ENCODE measurements around the gene TOGARAM2. TPM values are rescaled to one million over a fixed set of nuclear protein-coding genes. Genes with fewer than 3 reads are reported as not detected.

The TOGARAM2 gene
- total and polyA plus RNA-seq, 8 donors, result 0.43 to 3.5 (median 0.89) TPM; not detected in 1

GRCh38 chr2:29039718-29040480 lies 58.8 kb downstream of the TOGARAM2 start:
- TF ChIP-seq, protein P1, sequence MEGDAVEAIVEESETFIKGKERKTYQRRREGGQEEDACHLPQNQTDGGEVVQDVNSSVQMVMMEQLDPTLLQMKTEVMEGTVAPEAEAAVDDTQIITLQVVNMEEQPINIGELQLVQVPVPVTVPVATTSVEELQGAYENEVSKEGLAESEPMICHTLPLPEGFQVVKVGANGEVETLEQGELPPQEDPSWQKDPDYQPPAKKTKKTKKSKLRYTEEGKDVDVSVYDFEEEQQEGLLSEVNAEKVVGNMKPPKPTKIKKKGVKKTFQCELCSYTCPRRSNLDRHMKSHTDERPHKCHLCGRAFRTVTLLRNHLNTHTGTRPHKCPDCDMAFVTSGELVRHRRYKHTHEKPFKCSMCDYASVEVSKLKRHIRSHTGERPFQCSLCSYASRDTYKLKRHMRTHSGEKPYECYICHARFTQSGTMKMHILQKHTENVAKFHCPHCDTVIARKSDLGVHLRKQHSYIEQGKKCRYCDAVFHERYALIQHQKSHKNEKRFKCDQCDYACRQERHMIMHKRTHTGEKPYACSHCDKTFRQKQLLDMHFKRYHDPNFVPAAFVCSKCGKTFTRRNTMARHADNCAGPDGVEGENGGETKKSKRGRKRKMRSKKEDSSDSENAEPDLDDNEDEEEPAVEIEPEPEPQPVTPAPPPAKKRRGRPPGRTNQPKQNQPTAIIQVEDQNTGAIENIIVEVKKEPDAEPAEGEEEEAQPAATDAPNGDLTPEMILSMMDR (IDR thresholded peaks at IDR 0.05), result no peak
- no peak for TF ChIP-seq POLR2A (IDR thresholded peaks at IDR 0.05)
- no peak for TF ChIP-seq POLR2AphosphoS5 (IDR thresholded peaks at IDR 0.05)
- no peak for TF ChIP-seq EP300 (IDR thresholded peaks at IDR 0.05)
- no peak overlapping the region for H3K4me3 ChIP-seq
- H3K4me1 ChIP-seq, result peaks cover 0 to 23% (median 0%) of the 10 kb centered on the region in 4 donors
- H3K36me3 ChIP-seq, result no peaks in the 10 kb centered on the region
- intact Hi-C loops (cut with DNase I; ENCODE audit: low total_unique reads), result no loop called here
- 52 to 71% (median 56%) methylated on average over 4 of the region's 4 CpGs for WGBS, 5 donors
- H3K9me3 ChIP-seq, result no peaks in the 10 kb centered on the region
- DNase-seq, result no peak
- no peak overlapping the region for H3K27ac ChIP-seq
- no peaks in the 10 kb centered on the region for H3K27me3 ChIP-seq

GRCh38 chr2:29040552-29040951 lies 59.5 kb downstream of the TOGARAM2 start:
- intact Hi-C loops (cut with DNase I; ENCODE audit: low total_unique reads), result no loop called here
- DNase-seq, result no peak
- Histone ChIP-seq H3K36me3 (no peaks in the 10 kb centered on the region), H3K27ac (no peak overlapping the region), H3K27me3 (no peaks in the 10 kb centered on the region), H3K4me3 (no peak overlapping the region), H3K9me3 (no peaks in the 10 kb centered on the region), H3K4me1 (peaks cover 0 to 23% (median 0%) of the 10 kb centered on the region in 4 donors)
- 75 to 82% (median 77%) methylated on average over 6 of the region's 6 CpGs for WGBS, 5 donors
- TF ChIP-seq, protein P1 (IDR thresholded peaks at IDR 0.05), result no peak
- TF ChIP-seq POLR2A (IDR thresholded peaks at IDR 0.05) (no peak), EP300 (IDR thresholded peaks at IDR 0.05) (no peak), POLR2AphosphoS5 (IDR thresholded peaks at IDR 0.05) (no peak)

DNA sequence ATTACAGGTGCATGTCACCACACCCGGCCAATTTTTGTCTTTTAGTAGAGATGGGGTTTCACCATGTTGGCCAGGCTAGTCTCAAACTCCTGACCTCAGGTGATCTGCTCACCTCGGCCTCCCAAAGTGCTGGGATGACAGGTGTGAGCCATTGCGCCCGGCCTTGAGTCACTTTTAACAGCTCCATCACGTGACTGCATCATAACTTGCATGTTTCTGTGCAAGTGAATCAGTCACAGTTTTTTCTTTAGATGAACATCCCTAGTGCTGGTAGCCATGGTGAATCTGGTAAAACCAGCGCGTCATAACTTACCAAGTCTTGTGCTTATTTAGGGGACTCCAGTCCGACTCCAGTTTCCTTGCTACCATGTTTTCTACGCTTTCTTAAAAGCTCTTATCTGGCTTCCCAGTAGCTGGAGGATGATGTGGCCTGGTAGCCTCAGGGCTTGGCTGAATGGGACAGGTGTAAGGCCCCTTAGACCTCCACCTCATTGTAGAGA lies 60.1 kb downstream of the TOGARAM2 start:
- TF ChIP-seq, protein P1 (IDR thresholded peaks at IDR 0.05), result no peak
- TF ChIP-seq EP300 (IDR thresholded peaks at IDR 0.05) (no peak), POLR2A (IDR thresholded peaks at IDR 0.05) (no peak), POLR2AphosphoS5 (IDR thresholded peaks at IDR 0.05) (no peak)
- 88 to 96% (median 95%) methylated on average over 9 of the region's 9 CpGs for WGBS, 5 donors

GRCh38 chr2:29042561-29043075 lies 61.5 kb downstream of the TOGARAM2 start:
- peak in 1 of 2 donors; percentile 82 for DNase-seq
- WGBS, 5 donors, result 44 to 60% (median 48%) methylated on average over 7 to 9 of the region's 9 CpGs

More for the DNA sequence above, 60.1 kb downstream of the TOGARAM2 start:
- Histone ChIP-seq H3K27me3 (no peaks in the 10 kb centered on the region), H3K4me1 (peaks cover 0 to 23% (median 0%) of the 10 kb centered on the region in 4 donors), H3K27ac (no peak overlapping the region), H3K36me3 (no peaks in the 10 kb centered on the region), H3K4me3 (no peak overlapping the region), H3K9me3 (no peaks in the 10 kb centered on the region)
- intact Hi-C loops (cut with DNase I; ENCODE audit: low total_unique reads), result no loop called here
- DNase-seq, result no peak

More at GRCh38 chr2:29042561-29043075, 61.5 kb downstream of the TOGARAM2 start:
- no peak overlapping the region for H3K4me3 ChIP-seq
- no peaks in the 10 kb centered on the region for H3K9me3 ChIP-seq
- intact Hi-C loops (cut with DNase I; ENCODE audit: low total_unique reads), result no loop called here
- peaks cover 0 to 23% (median 0%) of the 10 kb centered on the region in 4 donors for H3K4me1 ChIP-seq
- no peaks in the 10 kb centered on the region for H3K36me3 ChIP-seq
- no peaks in the 10 kb centered on the region for H3K27me3 ChIP-seq
- no peak overlapping the region for H3K27ac ChIP-seq
- no peak for TF ChIP-seq POLR2AphosphoS5 (IDR thresholded peaks at IDR 0.05)
- TF ChIP-seq EP300 (IDR thresholded peaks at IDR 0.05), result no peak
- TF ChIP-seq POLR2A (IDR thresholded peaks at IDR 0.05), result no peak
- TF ChIP-seq, protein P1 (IDR thresholded peaks at IDR 0.05), result no peak
